SH-SY5Y (cell line): ENCODE measurements around the gene LHX3.

Experiments
- GATA2 ChIP-seq: IDR thresholded peaks from 2 replicates; pipeline ENCODE4 v1.6.1; 2011; ENCODE audit warnings: mild to moderate bottlenecking, low read depth, low read length
- GATA3 ChIP-seq: IDR thresholded peaks from 2 replicates; pipeline ENCODE4 v1.6.1; 2011; ENCODE audit warnings: low read depth, mild to moderate bottlenecking, low read length, moderate library complexity

GRCh38 chr9:136238342-136238732, 33.4 kb upstream of the LHX3 start:
- TF ChIP-seq GATA3 (no peak), GATA2 (no peak)
